CD4-positive, alpha-beta T cell treated with Interleukin-12 subunit alpha and Interleukin-12 subunit beta, for 1 hour (primary cell): ENCODE results near the gene ACSBG1.
A peak's percentile ranks its signal among the peaks of the same experiment; 100 is the strongest.

ENCODE experiments used
- DNase-seq: peaks from one replicate; pipeline ENCODE4 v3.0.0-alpha.2; 2020

The ACSBG1 gene

GRCh38 chr15:78234515-78235040 lies at the start of gene ACSBG1:
ACSBG1 (minus strand) TSS chr15:78234565; CDS start chr15:78234501, 64 bp downstream.
- DNase-seq: no peak

- DNase-seq: no peak
Observed at GRCh38 chr15:78282324-78282723, 48.0 kb upstream of the ACSBG1 start.

- no peak for DNase-seq
Observed at GRCh38 chr15:78280319-78281072, 46.1 kb upstream of the ACSBG1 start.

- DNase-seq: no peak
Observed at GRCh38 chr15:78276064-78276943, 41.9 kb upstream of the ACSBG1 start.

GRCh38 chr15:78274994-78275393 lies 40.6 kb upstream of the ACSBG1 start:
- no peak for DNase-seq

GRCh38 chr15:78272776-78273175 lies 38.4 kb upstream of the ACSBG1 start:
- DNase-seq: no peak

- no peak for DNase-seq
Observed at GRCh38 chr15:78272316-78272715, 38.0 kb upstream of the ACSBG1 start.

GRCh38 chr15:78266806-78267205 lies 32.4 kb upstream of the ACSBG1 start:
- no peak for DNase-seq

- no peak for DNase-seq
Observed at GRCh38 chr15:78266229-78266628, 31.9 kb upstream of the ACSBG1 start.

GRCh38 chr15:78265752-78266224 lies 31.4 kb upstream of the ACSBG1 start:
- DNase-seq: no peak

GRCh38 chr15:78265137-78265460 lies 30.7 kb upstream of the ACSBG1 start:
- DNase-seq: no peak

GRCh38 chr15:78264304-78265136 lies 30.2 kb upstream of the ACSBG1 start, which contains the start of gene DNAJA4:
DNAJA4 (plus strand) TSS chr15:78264562; CDS start chr15:78264764, 202 bp downstream.
- peak; percentile 79 for DNase-seq

- DNase-seq: no peak
Observed at GRCh38 chr15:78263907-78264303, 29.5 kb upstream of the ACSBG1 start.

GRCh38 chr15:78263351-78263781 lies 29.0 kb upstream of the ACSBG1 start:
- DNase-seq: no peak

GRCh38 chr15:78261062-78261461 lies 26.7 kb upstream of the ACSBG1 start:
- DNase-seq: no peak

GRCh38 chr15:78260489-78260888 lies 26.1 kb upstream of the ACSBG1 start:
- no peak for DNase-seq

- no peak for DNase-seq
Observed at GRCh38 chr15:78259232-78259631, 24.9 kb upstream of the ACSBG1 start.

- DNase-seq: no peak
Observed at GRCh38 chr15:78257681-78258080, 23.3 kb upstream of the ACSBG1 start.

- no peak for DNase-seq
Observed at GRCh38 chr15:78256044-78256437, 21.7 kb upstream of the ACSBG1 start.

GRCh38 chr15:78255421-78256043 lies 21.2 kb upstream of the ACSBG1 start:
- DNase-seq: no peak

GRCh38 chr15:78251136-78251535 lies 16.8 kb upstream of the ACSBG1 start:
- no peak for DNase-seq

- DNase-seq: no peak
Observed at GRCh38 chr15:78249131-78249530, 14.8 kb upstream of the ACSBG1 start.
